Neural cell (in vitro differentiated cells): Measurements from ENCODE around the gene KRT35. TPM values are rescaled to one million over a fixed set of nuclear protein-coding genes. Genes with fewer than 3 reads are reported as not detected.

Experiments
- H2AFZ ChIP-seq: fragments of 200-600, 300-800 bp; sonication (generic), shearing (Covaris generic); 2 replicates; pipeline ENCODE4 v1.6.0; 2014; ENCODE audit warnings: low read depth, mild to moderate bottlenecking, antibody characterized with exemption, low read length, moderate library complexity
- H3F3A ChIP-seq: fragments of 200-600 bp; shearing (Covaris generic); 2 replicates; pipeline ENCODE4 v1.6.1; 2016; ENCODE audit warnings: mild to moderate bottlenecking, moderate library complexity, mixed read lengths, antibody characterized with exemption, low read length; ENCODE audit not compliant: insufficient read depth, poor library complexity, severe bottlenecking
- H3K27ac ChIP-seq: fragments of 200-600, 300-800 bp; sonication (generic), shearing (Covaris generic); 2 replicates; pipeline ENCODE4 v1.5.1; 2014; ENCODE audit warnings: mild to moderate bottlenecking, low read length, moderate library complexity
- H3K27me3 ChIP-seq: fragments of 300-800, 200-600 bp; sonication (generic), shearing (Covaris generic); 2 replicates; pipeline ENCODE4 v1.6.0; 2014; ENCODE audit warnings: mild to moderate bottlenecking, low read depth, low read length, moderate library complexity; ENCODE audit not compliant: insufficient read depth
- H3K36me3 ChIP-seq: fragments of 300-800, 200-600 bp; sonication (generic), shearing (Covaris generic); 2 replicates; pipeline ENCODE4 v1.5.1; 2014; ENCODE audit warnings: mild to moderate bottlenecking, antibody characterized with exemption, low read length, moderate library complexity; ENCODE audit not compliant: insufficient read depth
- H3K4me2 ChIP-seq: fragments of 300-800, 200-600 bp; sonication (generic), shearing (Covaris generic); 2 replicates; pipeline ENCODE4 v1.6.0; 2014; ENCODE audit warnings: mild to moderate bottlenecking, low read length
- H3K4me3 ChIP-seq: fragments of 300-800, 200-600 bp; sonication (generic), shearing (Covaris generic); 2 replicates; pipeline ENCODE4 v1.5.1; 2014; ENCODE audit warnings: mild to moderate bottlenecking, low read length, moderate library complexity
- H3K79me2 ChIP-seq: fragments of 200-600 bp; shearing (Covaris generic); replicated peaks from 2 replicates; pipeline ENCODE4 v1.6.0; 2014; ENCODE audit warnings: mild to moderate bottlenecking, low read length, moderate library complexity; ENCODE audit not compliant: insufficient read depth
- H3K9ac ChIP-seq: fragments of 300-800, 200-600 bp; sonication (generic), shearing (Covaris generic); 2 replicates; pipeline ENCODE4 v1.6.1; 2016; ENCODE audit warnings: mild to moderate bottlenecking, low read length, mixed read lengths
- H3K9me2 ChIP-seq: fragments of 200-600 bp; shearing (Covaris generic); 2 replicates; pipeline ENCODE4 v1.6.1; 2016; ENCODE audit warnings: mild to moderate bottlenecking, low read length, mixed read lengths; ENCODE audit not compliant: insufficient read depth
- H3K9me3 ChIP-seq: fragments of 200-600, 300-800 bp; sonication (generic), shearing (Covaris generic); 2 replicates; pipeline ENCODE4 v1.6.1; 2016; ENCODE audit warnings: mild to moderate bottlenecking, mixed run types, low read length, moderate library complexity, mixed read lengths
- H4K20me1 ChIP-seq: fragments of 200-600 bp; shearing (Covaris generic); 2 replicates; pipeline ENCODE4 v1.6.1; 2016; ENCODE audit warnings: mild to moderate bottlenecking, mixed run types; ENCODE audit not compliant: insufficient read depth
- EP300 ChIP-seq: fragments of 450-650 bp; conservative IDR thresholded peaks from 2 replicates; pipeline ENCODE4 v1.6.1; 2014; ENCODE audit warnings: antibody characterized with exemption, mild to moderate bottlenecking, moderate library complexity; ENCODE audit not compliant: poor library complexity, severe bottlenecking
- EZH2 ChIP-seq: fragments of 200-600, 300-800 bp; shearing (Covaris generic), sonication (generic); IDR thresholded peaks from 2 replicates; pipeline ENCODE4 v1.6.1; 2014; ENCODE audit warnings: antibody characterized with exemption, low read length, borderline replicate concordance, mild to moderate bottlenecking; ENCODE audit not compliant: insufficient read depth, poor library complexity, severe bottlenecking
- MXI1 ChIP-seq: fragments of 450-650 bp; conservative IDR thresholded peaks from 2 replicates; pipeline ENCODE4 v1.6.1; 2014; ENCODE audit warnings: antibody characterized with exemption, mild to moderate bottlenecking; ENCODE audit not compliant: poor library complexity, severe bottlenecking
- POLR2AphosphoS5 ChIP-seq: IDR thresholded peaks from 2 replicates; pipeline ENCODE4 v1.6.1; 2012
- RAD21 ChIP-seq: fragments of 450-650 bp; conservative IDR thresholded peaks from 2 replicates; pipeline ENCODE4 v1.6.1; 2014; ENCODE audit warnings: antibody characterized with exemption, mild to moderate bottlenecking, moderate library complexity
- SMC3 ChIP-seq: fragments of 450-650 bp; conservative IDR thresholded peaks from 2 replicates; pipeline ENCODE4 v1.6.1; 2014; ENCODE audit warnings: antibody characterized with exemption, mild to moderate bottlenecking, moderate library complexity; ENCODE audit not compliant: poor library complexity
- TAF1 ChIP-seq: IDR thresholded peaks from 2 replicates; pipeline ENCODE4 v1.6.1; 2012; ENCODE audit warnings: low read depth
- polyA plus RNA-seq: library from polyadenylated mRNA; depleted of rRNA; stranded (reverse); fragments of >200 nt; gene quantifications from 2 replicates; pipeline ENCODE4 v1.2.3, GENCODE V29; 2014
- TF ChIP-seq, protein P1 (sequence below): fragments of 450-650 bp; IDR thresholded peaks from 2 replicates; pipeline ENCODE4 v1.5.1; 2014; ENCODE audit warnings: antibody characterized with exemption, mild to moderate bottlenecking, moderate library complexity; ENCODE audit not compliant: poor library complexity, severe bottlenecking
- TF ChIP-seq, protein P2 (sequence below): IDR thresholded peaks from 2 replicates; pipeline ENCODE4 v1.6.1; 2012; ENCODE audit warnings: borderline replicate concordance

The KRT35 gene
- polyA plus RNA-seq, 1 donor from 2014 or later, result not detected

DNA sequence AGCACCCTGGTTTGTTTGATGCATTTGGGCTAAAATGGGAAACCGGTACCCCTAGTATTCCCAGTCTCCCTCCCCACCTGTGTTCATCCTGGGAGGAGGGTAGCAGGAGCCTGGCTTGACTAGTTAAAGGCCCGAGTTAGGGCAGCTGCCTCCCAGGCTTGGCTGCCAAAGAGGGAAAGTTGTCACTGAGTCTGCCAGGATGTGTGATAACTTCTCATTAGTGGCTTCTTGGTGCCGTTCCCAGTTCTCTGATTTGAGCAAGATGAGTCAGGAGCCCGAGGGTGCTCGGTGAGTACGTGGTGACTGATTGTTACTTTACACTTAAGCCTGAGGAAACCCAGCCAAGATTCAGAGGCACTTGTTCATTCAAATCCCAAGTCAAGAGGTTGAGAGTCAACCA is 16.3 kb downstream of the KRT35 start:
- Histone ChIP-seq H3K9me2 (no peaks in the 10 kb centered on the region), H3K4me3 (no peak overlapping the region), H3K9ac (no peak overlapping the region), H3F3A (no peaks in the 10 kb centered on the region), H3K27ac (no peak overlapping the region), H3K36me3 (no peaks in the 10 kb centered on the region), H3K27me3 (no peaks in the 10 kb centered on the region), H4K20me1 (no peaks in the 10 kb centered on the region), H3K4me2 (no peak overlapping the region), H3K79me2 (no peaks in the 10 kb centered on the region), H2AFZ (no peak overlapping the region), H3K9me3 (no peaks in the 10 kb centered on the region)
- TF ChIP-seq SMC3 (no peak), EZH2 (no peak), POLR2AphosphoS5 (no peak), EP300 (no peak), MXI1 (no peak), TAF1 (no peak), RAD21 (no peak)
- TF ChIP-seq, protein P1, sequence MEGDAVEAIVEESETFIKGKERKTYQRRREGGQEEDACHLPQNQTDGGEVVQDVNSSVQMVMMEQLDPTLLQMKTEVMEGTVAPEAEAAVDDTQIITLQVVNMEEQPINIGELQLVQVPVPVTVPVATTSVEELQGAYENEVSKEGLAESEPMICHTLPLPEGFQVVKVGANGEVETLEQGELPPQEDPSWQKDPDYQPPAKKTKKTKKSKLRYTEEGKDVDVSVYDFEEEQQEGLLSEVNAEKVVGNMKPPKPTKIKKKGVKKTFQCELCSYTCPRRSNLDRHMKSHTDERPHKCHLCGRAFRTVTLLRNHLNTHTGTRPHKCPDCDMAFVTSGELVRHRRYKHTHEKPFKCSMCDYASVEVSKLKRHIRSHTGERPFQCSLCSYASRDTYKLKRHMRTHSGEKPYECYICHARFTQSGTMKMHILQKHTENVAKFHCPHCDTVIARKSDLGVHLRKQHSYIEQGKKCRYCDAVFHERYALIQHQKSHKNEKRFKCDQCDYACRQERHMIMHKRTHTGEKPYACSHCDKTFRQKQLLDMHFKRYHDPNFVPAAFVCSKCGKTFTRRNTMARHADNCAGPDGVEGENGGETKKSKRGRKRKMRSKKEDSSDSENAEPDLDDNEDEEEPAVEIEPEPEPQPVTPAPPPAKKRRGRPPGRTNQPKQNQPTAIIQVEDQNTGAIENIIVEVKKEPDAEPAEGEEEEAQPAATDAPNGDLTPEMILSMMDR, result no peak
- TF ChIP-seq, protein P2, sequence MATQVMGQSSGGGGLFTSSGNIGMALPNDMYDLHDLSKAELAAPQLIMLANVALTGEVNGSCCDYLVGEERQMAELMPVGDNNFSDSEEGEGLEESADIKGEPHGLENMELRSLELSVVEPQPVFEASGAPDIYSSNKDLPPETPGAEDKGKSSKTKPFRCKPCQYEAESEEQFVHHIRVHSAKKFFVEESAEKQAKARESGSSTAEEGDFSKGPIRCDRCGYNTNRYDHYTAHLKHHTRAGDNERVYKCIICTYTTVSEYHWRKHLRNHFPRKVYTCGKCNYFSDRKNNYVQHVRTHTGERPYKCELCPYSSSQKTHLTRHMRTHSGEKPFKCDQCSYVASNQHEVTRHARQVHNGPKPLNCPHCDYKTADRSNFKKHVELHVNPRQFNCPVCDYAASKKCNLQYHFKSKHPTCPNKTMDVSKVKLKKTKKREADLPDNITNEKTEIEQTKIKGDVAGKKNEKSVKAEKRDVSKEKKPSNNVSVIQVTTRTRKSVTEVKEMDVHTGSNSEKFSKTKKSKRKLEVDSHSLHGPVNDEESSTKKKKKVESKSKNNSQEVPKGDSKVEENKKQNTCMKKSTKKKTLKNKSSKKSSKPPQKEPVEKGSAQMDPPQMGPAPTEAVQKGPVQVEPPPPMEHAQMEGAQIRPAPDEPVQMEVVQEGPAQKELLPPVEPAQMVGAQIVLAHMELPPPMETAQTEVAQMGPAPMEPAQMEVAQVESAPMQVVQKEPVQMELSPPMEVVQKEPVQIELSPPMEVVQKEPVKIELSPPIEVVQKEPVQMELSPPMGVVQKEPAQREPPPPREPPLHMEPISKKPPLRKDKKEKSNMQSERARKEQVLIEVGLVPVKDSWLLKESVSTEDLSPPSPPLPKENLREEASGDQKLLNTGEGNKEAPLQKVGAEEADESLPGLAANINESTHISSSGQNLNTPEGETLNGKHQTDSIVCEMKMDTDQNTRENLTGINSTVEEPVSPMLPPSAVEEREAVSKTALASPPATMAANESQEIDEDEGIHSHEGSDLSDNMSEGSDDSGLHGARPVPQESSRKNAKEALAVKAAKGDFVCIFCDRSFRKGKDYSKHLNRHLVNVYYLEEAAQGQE, result no peak

DNA sequence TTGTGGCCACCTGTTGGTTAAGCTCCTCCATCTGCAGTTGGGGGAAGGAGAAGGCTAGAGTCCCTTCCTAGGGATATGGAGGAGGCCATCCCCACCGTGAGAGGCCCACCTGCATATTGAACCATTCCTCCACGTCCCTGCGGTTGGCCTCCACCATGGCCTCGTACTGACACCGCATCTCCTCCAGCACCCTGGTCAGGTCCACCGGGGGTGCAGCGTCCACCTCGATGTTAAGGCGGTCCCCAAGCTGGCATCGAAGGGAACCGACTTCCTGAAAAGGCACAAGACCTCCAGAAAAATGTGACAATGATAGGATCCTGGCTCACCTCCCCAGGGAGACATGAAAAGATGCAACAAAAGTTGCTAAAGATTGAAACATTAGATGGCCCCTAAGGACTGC is 16.8 kb downstream of the KRT35 start:
- Histone ChIP-seq H2AFZ (no peak overlapping the region), H3K36me3 (no peaks in the 10 kb centered on the region), H3K4me3 (no peak overlapping the region), H3K9me2 (no peaks in the 10 kb centered on the region), H3F3A (no peaks in the 10 kb centered on the region), H3K9me3 (no peaks in the 10 kb centered on the region), H3K27me3 (no peaks in the 10 kb centered on the region), H4K20me1 (no peaks in the 10 kb centered on the region), H3K4me2 (no peak overlapping the region), H3K79me2 (no peaks in the 10 kb centered on the region), H3K9ac (no peak overlapping the region), H3K27ac (no peak overlapping the region)
- TF ChIP-seq SMC3 (no peak), EZH2 (no peak), POLR2AphosphoS5 (no peak), TAF1 (no peak), MXI1 (no peak), RAD21 (no peak), EP300 (no peak)
- TF ChIP-seq, protein P1, result no peak
- TF ChIP-seq, protein P2, result no peak
